Esophagus muscularis mucosa (tissue), 4 donors: ENCODE results near the gene VEZF1. TPM values are rescaled to one million over a fixed set of nuclear protein-coding genes. Genes with fewer than 3 reads are reported as not detected.

ENCODE experiments used
- DNase-seq: peaks from one replicate; pipeline ENCODE4 v3.0.0-alpha.2; 2017; ENCODE audit errors: extremely low spot score
- H3K27ac ChIP-seq, 4 donors: fragments of 200-600 bp; sonication (generic); replicated peaks in 1 of 4; 1 replicate in 3 of 4; 2 replicates in 1 of 4; pipeline ENCODE4 v1.5.1; 2016 to 2019; ENCODE audit warnings: mild to moderate bottlenecking in 1 of 4
- H3K27me3 ChIP-seq, 4 donors: fragments of 200-600 bp; sonication (generic); one replicate each; pipeline versions ENCODE4 v1.5.1 to v1.6.0; 2016 to 2019
- H3K36me3 ChIP-seq, 4 donors: fragments of 200-600 bp; sonication (generic); one replicate each; pipeline ENCODE4 v1.5.1; 2016 to 2019
- H3K4me1 ChIP-seq, 4 donors: fragments of 200-600 bp; sonication (generic); one replicate each; pipeline ENCODE4 v1.5.1; 2016 to 2019
- H3K4me3 ChIP-seq, 4 donors: fragments of 200-600 bp; sonication (generic); 1 replicate in 2 of 4; 2 replicates in 2 of 4; pipeline ENCODE4 v1.5.1; 2016 to 2019; ENCODE audit warnings: mild to moderate bottlenecking in 4 of 4, moderate library complexity in 1 of 4
- H3K9me3 ChIP-seq, 4 donors: fragments of 200-600 bp; sonication (generic); 1 replicate in 3 of 4; 2 replicates in 1 of 4; pipeline ENCODE4 v1.5.1; 2016 to 2019
- EP300 ChIP-seq: sonication (generic); formaldehyde crosslinking; IDR thresholded peaks from one replicate; pipeline ENCODE4 v1.6.1; 2017; ENCODE audit warnings: antibody characterized with exemption
- POLR2A ChIP-seq: fragments of 450-650 bp; IDR thresholded peaks from one replicate; pipeline ENCODE4 v1.6.1; 2017; ENCODE audit warnings: antibody characterized with exemption, moderate library complexity, mild to moderate bottlenecking, low read depth
- POLR2AphosphoS5 ChIP-seq, 2 donors: sonication (generic); formaldehyde crosslinking; IDR thresholded peaks; one replicate each; pipeline ENCODE4 v1.6.1; 2017; ENCODE audit warnings: antibody characterized with exemption in 2 of 2
- WGBS: methylation state at CpG from one replicate; pipeline ENCODE4 v1.1.5; 2018; 5-methylcytosine and 5-hydroxymethylcytosine counted together
- intact Hi-C: fragments of 100-400 bp; cut with DNase I; formaldehyde crosslinking; loops from one replicate; pipeline ENCODE4 v1.15.1; 2023
- total RNA-seq, 4 donors: library from RNA; depleted of rRNA; stranded (reverse); fragments of >200 nt; gene quantifications; one replicate each; pipeline versions ENCODE4 v1.1.0 to v1.2.1, GENCODE V29; 2016
- TF ChIP-seq, protein P1 (sequence below), 3 experiments: fragments of 200-600 bp in 2 of 3; fragments of 450-650 bp in 1 of 3; sonication (generic) in 2 of 3; IDR thresholded peaks; one replicate each; pipeline ENCODE4 v1.5.1; 2017 to 2019; ENCODE audit warnings: antibody characterized with exemption in 3 of 3, mild to moderate bottlenecking in 2 of 3, moderate library complexity in 1 of 3

The VEZF1 gene
- total RNA-seq: 100 to 1,000 TPM in 3 of 4 donors, 10 to 100 TPM in 1; 98.9 to 154 (median 121) TPM

DNA sequence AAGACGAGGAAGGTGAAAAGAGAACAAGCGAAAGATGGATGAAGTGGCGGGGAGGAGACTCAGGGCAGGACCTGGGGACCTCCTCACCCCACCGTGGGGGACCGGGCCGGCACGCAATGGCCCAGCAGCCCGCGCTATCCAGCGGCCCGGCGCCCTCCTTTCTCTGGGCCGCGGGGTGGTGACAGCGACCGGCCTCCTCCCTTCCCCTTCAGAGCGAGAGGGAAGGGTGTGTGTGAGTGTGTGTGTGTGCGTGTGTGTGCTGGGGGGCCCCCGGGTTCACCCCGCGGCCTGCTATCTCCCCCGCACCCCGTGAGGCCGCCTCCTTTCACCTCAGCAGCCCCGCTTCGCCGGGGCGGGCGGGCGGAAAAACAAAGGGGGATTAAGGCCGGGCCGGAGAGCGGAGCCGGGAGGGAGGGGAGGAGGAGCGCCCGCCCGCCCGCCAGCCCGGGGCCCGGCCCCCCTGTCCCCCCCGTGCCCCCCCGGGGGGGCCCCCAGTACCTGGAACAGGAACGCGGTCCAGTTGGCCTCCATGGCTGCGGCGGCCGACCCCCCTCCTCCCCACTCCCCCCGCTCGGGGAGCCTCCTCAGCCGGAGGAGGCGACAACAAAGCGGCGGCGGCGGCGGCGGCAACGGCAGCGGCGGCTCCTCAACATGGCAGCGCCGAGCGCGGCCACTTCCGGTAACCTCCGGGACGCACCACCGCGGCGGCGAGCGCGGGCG, at the start of gene VEZF1:
TSS of gene VEZF1 (minus strand) at position 674 of the 720 bp plus-strand sequence. CDS start at position 531, 143 bp downstream.
- DNase-seq: peak; percentile 95
- 0% methylated on average over 7 of the region's 74 CpGs for WGBS
- Histone ChIP-seq H3K36me3 (peaks cover 0 to 4% (median 0%) of the 10 kb centered on the region in 4 donors), H3K4me1 (peaks cover 42 to 58% (median 54%) of the 10 kb centered on the region in 4 donors), H3K27me3 (no peaks in the 10 kb centered on the region), H3K9me3 (no peaks in the 10 kb centered on the region), H3K4me3 (peak within 1 kb of the TSS; percentile 77 to 92 (median 83)), H3K27ac (peak within 1 kb of the TSS; percentile 97 to 98 (median 98))
- intact Hi-C loops: loop anchor here (5.0 kb wide), 3 partner anchors 35 to 110 kb away; no protein-coding TSS in a partner anchor
- peak; percentile 31 for TF ChIP-seq POLR2A
- TF ChIP-seq, protein P1, sequence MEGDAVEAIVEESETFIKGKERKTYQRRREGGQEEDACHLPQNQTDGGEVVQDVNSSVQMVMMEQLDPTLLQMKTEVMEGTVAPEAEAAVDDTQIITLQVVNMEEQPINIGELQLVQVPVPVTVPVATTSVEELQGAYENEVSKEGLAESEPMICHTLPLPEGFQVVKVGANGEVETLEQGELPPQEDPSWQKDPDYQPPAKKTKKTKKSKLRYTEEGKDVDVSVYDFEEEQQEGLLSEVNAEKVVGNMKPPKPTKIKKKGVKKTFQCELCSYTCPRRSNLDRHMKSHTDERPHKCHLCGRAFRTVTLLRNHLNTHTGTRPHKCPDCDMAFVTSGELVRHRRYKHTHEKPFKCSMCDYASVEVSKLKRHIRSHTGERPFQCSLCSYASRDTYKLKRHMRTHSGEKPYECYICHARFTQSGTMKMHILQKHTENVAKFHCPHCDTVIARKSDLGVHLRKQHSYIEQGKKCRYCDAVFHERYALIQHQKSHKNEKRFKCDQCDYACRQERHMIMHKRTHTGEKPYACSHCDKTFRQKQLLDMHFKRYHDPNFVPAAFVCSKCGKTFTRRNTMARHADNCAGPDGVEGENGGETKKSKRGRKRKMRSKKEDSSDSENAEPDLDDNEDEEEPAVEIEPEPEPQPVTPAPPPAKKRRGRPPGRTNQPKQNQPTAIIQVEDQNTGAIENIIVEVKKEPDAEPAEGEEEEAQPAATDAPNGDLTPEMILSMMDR (IDR thresholded peaks at IDR 0.05): no peak
- no peak for TF ChIP-seq EP300
- peak; percentile 77 to 89 for TF ChIP-seq POLR2AphosphoS5 (IDR thresholded peaks at IDR 0.05)

- Histone ChIP-seq H3K9me3 (no peaks in the 10 kb centered on the region), H3K27me3 (no peaks in the 10 kb centered on the region)
Measured at GRCh38 chr17:58032691-58033415, 44.8 kb upstream of the VEZF1 start.

GRCh38 chr17:58028578-58028977, 40.5 kb upstream of the VEZF1 start:
- TF ChIP-seq, protein P1 (IDR thresholded peaks at IDR 0.05): no peak
- TF ChIP-seq EP300 (no peak), POLR2A (no peak), POLR2AphosphoS5 (IDR thresholded peaks at IDR 0.05) (no peak)
- Histone ChIP-seq H3K4me1 (no peaks in the 10 kb centered on the region), H3K27me3 (peaks cover 0 to 10% (median 0%) of the 10 kb centered on the region in 4 donors), H3K27ac (no peak overlapping the region), H3K36me3 (no peaks in the 10 kb centered on the region), H3K9me3 (no peaks in the 10 kb centered on the region), H3K4me3 (no peak overlapping the region)
- DNase-seq: no peak
- intact Hi-C loops: no loop called here

More at GRCh38 chr17:58032691-58033415, 44.8 kb upstream of the VEZF1 start:
- H3K27ac ChIP-seq: no peak overlapping the region
- H3K4me3 ChIP-seq: no peak overlapping the region
- WGBS: 54% methylated on average over 6 of the region's 6 CpGs
- no peak for DNase-seq
- TF ChIP-seq EP300: no peak
- TF ChIP-seq POLR2A: no peak
- no peak for TF ChIP-seq POLR2AphosphoS5 (IDR thresholded peaks at IDR 0.05)
- TF ChIP-seq, protein P1 (IDR thresholded peaks at IDR 0.05): no peak
- no peaks in the 10 kb centered on the region for H3K4me1 ChIP-seq
- intact Hi-C loops: no loop called here
- H3K36me3 ChIP-seq: no peaks in the 10 kb centered on the region

GRCh38 chr17:58020401-58020800, 32.3 kb upstream of the VEZF1 start:
- Histone ChIP-seq H3K27ac (no peak overlapping the region), H3K27me3 (peaks cover 0 to 10% (median 0%) of the 10 kb centered on the region in 4 donors), H3K4me1 (no peaks in the 10 kb centered on the region), H3K4me3 (no peak overlapping the region), H3K9me3 (no peaks in the 10 kb centered on the region), H3K36me3 (no peaks in the 10 kb centered on the region)
- 74% methylated on average over 9 of the region's 9 CpGs for WGBS
- DNase-seq: no peak
- intact Hi-C loops: no loop called here
- TF ChIP-seq EP300 (no peak), POLR2AphosphoS5 (IDR thresholded peaks at IDR 0.05) (no peak), POLR2A (no peak)
- TF ChIP-seq, protein P1 (IDR thresholded peaks at IDR 0.05): no peak
